HG02610 (cell line): ENCODE measurements around the gene USP12.
A peak's percentile ranks its signal among the peaks of the same experiment; 100 is the strongest.

Experiments
- ATAC-seq: cut with Tn5 transposase; IDR thresholded peaks from one replicate; pipeline ENCODE4 v1.9.1; 2021; ENCODE audit warnings: mild to moderate bottlenecking, moderate library complexity; ENCODE audit not compliant: unreplicated experiment

USP12 gene

DNA sequence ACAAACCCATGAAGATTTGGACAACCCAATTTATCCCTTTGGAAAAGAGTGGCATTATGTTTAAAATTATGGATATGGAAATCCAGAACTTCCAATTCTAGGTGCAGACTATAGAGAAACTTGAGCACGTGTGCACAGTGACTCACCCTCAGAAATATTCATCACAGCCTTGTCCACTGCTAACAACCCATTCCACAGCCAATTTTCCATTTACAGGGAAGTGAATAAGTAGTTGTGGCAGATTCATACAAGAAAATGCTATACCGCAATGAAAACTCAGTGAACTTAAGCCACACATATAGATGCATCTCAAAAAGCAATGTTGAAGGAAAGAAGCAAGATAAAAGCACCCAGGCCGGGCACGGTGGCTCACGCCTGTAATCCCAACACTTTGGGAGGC lies 133.3 kb downstream of the USP12 start:
- ATAC-seq, result no peak

DNA sequence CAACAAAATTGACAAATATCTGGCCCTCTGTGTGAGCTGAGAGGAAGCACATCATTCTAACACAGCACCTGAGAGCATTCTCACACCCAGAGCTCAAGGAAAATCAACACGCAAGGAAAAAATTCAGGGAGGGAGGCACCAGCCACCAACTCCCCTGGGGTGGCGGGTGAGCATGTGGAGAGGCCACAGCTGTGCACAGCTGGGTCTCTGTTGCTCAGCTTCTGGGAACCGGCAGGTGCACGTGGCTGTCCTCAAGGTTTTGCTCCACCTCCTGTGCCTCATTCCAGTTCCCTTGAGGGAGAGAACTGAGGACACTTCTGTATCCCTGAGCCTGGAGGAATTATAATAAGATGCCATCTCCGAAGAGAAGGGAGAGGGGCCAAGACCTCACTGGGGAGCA lies 134.0 kb downstream of the USP12 start:
- ATAC-seq, result no peak

DNA sequence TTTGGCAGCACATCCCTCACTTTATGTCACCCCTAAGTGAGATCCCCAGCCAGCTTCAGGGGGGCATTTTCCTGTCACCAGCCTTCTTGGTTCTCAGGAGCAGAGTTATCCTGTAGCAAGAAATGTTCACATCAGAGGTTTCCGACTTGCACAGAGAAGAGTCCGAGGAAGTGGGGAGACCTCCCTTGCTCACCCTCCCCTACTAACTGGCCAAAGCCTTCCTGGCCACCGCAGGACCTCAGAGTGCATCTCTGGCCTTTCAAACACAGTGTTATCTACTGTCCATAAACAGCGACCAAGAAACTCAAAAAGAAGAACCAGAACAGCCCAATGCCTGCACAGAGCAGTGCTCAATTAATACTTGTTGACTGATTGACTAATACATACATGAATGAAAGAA lies 134.4 kb downstream of the USP12 start:
- no peak for ATAC-seq

DNA sequence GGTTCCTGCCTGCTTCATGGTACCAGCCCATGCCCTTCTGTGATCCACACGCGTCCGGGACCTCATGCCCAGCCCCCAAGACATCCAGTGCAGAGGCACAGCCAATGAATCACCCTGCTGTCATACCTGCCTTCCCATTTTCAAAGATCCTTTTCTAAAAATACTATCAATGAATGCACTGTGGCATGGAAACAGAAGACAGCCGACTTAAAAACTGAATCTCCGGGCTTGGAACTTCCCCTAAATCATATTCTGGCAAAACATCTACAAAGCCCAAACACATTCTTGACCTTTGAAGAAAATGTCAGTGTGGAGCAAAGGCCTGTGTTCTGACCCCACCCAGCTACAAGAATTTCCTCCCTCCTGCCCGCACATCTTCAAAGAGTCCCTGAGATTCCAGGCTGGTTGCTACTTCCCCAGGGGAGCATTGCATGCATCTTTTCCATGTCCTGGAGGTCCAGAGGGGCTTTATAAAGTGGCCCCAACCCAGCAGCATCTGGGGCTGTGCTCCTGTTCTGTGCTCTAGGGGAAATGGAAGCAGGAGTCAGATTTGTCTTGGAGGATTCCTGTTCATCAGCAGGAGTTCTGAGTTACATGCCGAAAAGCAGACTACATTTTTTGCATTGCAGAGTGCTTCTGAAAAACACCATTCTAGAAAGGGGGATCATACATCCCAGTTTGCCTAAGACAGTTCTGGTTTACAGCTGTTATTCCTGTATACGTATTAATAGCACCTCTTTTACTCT lies 135.2 kb downstream of the USP12 start:
- ATAC-seq, result no peak

DNA sequence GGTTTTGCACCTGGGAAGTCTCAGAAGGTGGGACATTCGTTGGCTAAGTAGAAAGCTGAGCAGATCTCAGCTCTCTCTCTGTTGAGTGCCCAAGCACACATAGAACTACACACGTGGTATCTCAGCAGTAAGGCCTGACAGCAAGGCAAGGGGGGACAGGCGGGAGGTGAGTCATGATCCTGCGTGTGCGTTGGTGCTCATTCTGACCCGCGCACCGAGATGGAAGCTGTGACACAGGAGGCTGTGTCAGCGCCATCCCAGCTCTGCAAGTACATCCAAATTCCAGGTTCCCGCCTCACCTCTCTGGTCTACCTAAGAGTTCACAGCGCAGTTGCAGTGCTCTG lies 135.7 kb downstream of the USP12 start:
- ATAC-seq, result no peak

DNA sequence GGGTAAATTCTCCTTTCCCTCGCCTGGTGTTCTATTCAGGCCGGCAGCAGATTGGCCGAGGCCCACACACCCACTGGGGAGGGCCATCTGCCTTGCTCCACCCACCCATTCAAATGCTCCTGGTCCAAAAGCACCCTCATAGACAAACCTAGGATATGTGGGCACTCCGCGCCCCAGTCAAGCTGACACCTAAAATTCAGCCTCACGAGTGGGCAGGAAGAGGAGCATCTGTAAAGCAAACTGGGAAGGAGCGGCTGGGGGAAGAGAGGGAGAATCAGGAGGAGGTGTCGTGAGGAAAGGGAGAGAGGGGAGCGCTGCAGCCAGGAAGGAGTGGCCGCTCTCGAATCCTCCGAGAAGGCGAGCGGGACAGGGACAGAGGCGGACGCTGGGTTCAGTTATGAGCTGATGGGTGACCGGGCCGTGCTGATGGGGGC lies 136.9 kb downstream of the USP12 start:
- no peak for ATAC-seq

DNA sequence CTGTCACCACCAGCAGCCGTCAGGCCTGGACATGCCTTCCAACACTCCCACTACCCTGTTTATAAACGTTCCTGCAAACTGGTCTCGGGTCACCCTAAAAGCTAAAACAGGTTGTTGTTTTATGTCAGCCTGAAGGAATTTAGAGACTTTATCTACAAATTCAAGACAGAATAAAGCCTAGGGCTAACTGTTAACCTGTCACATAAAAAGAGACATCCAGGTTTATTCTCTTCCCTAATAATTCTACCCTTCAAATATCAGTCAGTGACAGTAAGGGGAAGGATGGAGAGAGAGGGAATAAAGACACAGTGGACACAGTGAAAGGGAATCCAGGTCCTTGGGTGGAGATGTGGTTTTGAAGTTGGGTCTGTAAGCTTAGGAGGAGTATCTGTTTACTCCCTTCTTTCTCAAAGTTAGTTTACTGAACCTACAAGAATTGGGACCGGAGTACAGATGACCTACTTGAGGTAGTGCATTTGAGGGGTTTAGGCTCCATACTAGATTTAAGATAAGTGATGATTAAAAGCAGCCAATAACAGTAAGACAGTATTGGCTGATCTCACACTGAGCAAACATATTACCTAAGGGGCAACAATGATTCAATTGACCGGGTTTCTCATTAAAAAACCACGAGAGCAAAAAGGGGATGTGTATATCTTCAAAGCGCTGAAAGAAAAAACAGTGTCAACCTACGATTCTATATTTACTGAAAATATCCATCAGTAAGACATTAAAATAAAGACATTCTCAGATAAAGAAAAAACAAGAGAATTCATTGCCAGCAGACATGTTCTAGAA lies 142.7 kb downstream of the USP12 start:
- ATAC-seq, result no peak

DNA sequence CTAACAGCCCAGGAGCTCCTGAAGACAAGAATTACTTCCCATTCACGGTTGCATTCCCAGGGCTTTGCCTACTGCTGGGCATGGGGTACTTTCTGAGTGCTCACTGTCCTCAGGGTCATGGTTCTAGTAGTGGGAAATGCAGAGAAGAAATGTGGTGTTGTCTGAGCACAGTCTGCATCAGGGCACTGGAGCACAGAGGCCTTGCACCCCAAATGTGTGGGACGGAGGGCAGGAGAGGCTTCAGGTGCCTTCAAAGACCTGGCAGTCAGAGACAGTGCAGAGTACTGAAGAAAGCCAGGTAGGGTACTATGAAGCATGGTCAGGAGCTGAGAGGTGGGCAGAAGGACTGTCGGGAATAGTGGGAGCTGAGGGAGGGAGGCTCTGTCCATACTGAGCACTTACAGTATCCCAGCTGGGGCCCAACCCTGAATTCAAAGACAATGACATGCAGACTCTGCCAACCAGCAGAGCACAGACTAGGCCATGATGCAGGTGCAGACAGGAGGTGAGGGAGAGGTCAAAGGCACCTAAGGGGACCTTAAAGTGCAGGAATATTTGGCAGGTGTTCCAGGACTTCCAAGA lies 144.4 kb downstream of the USP12 start:
- ATAC-seq, result no peak

DNA sequence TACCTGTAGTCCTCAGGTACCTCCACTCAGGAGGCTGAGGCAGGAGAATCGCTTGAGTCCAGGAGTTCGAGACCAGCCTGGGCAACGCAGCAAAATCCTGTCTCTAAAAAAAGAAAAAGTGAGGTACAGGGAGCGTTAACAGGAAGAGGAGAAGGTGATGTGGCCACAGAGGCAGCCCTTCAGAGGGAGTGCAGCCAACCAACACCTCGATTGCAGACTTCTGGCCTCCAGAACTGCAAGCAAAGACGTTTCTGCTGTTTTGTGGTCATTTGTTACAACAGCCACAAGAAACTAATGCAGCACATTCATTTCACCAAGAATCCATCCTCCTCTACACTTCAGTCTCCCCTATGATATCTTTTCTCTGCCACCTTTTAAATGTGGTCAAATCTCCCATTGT lies 145.2 kb downstream of the USP12 start:
- no peak for ATAC-seq

DNA sequence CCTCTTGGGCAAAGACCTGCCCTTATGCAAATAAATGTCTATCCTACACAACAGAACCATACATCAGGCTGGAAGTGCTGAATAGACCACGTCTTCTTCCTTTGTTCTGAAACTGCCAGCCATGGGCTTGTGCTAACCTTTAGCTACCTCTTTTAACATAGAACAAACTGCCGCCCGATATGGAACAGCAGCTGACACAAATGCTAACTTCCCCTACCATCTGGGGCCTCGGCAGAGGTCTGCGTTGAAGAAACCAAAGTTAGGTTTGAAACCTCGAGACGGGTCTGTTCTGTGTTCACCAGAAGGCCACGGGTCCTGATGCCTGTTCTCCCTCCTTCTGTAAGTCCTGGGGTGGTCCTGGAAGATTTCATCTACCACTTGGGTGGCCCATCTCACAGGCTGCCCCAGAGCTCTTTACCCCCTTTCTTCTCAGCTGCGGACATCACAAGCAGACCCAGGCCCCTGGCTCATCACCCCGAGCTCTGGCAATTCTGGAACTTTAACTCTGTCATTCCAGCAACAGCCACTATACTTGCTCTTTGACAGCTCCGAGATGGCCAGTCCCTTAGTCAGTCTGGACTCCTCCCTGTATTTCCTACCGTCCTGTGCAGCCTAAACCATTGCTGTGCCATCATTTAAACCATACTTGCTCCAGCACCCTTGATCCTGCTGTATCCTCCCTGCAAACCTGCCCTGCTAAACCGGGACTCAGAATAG lies 146.7 kb downstream of the USP12 start:
- ATAC-seq, result no peak

DNA sequence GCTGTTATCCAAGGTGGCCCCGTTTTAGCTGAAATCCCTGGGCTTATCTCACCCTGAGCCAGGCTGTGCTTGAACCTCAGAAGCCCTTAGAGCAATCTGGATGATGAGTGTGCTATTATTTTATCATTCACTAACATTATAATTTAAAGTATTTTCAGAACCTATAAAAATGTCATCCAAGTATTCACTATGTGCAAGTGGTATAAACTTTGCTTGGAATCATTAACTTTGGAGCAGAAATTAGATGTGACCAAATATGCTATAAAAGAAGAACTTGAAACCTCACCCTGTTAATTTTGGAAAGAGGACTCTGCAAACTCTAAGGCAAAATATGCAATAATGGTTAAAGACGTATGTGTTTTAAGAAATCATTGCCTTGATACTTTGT lies 147.5 kb downstream of the USP12 start:
- no peak for ATAC-seq

DNA sequence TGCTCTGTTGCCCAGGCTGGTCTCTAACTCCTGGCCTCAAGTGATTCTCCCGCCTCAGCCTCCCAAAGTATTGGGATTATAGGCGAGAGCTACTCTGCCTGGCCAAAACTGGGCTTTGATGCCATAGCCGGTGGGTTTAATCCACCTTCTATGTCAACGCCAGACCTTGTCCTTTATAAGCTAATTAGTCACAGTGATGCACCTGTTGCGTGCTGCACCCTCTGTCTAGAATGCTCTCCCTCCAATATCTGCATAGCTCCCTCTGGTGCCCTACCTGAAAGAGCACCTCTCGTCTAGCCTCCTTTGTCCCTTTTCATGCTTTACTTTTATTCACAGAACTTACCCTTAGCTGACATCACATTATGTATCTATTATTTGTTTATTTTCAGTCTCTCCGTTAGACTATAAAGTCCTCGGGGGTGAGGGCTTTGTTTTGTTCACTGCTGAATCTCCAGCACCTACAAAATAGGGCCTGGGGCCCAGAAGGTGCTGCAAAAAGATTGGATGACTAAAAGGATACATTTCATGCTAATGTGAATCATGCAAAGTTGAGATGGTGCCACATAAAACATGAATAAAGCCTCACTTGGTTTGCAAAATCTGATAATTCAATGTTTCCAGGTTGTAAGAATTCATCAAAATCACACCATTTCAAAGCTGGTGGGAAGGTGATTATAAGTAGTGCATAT lies 148.1 kb downstream of the USP12 start:
- no peak for ATAC-seq

DNA sequence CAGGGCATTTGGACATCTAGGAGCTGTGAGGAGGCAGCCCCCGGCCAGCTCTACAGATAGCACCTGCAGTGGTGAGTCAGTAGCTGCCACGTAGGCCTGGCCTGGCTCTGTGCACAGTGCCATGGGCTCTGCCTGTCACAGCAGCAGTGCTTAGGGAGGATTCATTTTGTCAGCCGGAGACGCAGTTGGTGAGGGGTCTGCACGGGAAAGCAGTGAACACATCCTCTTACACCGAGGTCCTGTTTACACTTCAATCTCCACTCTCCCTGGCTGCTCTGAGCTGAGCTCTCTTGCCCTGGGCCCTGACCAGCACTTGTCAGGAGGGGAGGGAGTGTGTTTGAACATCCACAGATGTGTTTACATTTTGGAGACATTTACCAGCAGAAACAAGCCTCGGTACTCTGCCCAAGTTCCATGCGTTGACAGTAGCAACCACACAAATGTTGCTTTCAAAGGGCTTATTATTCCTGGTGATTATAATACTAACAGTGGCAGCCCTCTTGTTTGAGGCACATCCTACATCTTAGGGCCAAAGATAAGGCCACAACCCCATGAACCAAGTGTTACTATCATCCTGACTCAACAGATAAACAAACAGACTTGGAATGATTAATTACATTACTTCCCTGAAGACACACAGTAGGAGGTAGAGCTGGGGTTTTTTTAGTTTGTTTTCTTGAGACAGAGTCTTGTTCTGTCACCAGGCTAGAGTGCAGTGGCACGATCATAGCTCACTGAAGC lies 148.9 kb downstream of the USP12 start:
- ATAC-seq, result peak; percentile 86

DNA sequence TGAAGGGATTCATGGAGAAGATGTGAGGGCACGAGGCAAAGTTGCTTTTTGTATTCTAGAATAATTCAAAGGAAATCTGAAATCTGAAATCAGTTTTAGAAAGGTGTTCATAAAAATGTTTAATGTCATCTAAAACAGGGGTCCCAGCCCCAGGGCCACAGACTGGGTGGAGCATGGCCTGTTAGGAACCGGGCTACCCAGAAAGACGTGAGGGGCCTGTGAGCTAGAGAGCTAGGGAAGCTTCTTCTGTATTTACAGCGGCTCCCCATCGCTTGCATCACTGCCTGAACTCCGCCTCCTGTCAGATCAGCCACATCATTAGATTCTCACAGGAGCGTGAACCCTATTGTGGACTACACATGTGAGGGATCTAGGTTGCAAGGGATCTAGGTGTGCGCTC lies 151.2 kb downstream of the USP12 start:
- no peak for ATAC-seq

DNA sequence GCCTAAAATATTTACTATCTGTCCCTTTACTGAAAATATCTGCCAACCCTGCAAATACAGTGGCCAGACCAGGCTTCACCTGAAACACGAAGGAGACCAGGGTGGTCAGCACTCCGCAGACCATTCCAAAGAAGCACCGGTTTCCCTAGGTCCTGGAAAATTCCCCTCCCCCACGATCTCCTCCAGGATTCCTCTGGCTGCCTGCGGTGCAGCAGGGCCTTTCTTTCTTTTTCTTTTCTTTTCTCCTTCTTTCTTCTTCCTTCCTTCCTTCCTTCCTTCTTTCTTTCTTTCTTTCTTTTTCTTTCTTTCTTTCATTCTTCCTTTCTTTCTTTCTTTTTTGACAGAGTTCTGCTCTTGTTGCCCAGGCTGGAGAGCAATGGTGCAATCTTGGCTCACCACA lies 152.7 kb downstream of the USP12 start:
- no peak for ATAC-seq

DNA sequence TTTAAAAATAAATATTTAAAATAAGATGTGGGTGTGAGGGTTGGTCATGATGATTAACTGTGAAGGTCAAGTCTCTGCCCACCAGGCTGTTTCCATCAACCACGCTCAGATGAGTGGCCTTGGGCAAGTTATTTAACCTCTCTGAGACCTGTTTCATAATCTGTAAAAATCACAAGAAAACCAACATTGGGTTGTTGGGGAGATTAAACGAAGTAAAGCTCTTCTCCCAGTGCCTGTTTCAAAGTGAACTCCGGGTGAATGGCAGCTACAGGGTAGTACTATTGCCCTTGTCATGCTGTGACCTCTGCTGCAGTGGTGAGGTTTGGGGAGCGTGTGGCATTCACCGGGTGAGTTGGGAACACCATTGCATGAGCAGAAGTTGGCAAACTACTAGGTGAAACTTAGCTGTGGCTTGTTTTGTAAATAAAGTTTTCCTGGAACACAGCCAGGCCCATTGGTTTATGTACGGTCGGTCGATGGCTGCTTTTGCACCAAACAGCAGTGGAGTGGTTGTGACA lies 153.2 kb downstream of the USP12 start:
- ATAC-seq, result no peak

DNA sequence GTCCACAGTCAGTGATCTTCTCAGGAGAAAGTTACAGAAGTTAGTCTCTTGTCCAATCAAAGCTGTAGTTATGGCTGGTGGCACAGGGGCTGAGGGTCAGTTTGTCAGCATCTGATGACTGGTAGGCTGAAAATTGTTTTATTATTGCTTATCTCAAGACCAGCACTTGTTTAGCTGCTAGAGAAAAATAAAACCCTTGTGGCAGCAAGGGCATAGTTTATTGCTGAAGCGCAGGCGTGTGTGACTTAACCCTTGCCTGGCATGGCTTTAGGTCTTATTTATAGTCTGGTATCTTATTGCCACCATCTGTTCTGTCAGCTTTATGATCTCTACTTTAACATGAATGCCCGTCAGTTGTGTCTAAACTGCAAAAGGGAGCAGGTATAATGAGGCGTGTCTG lies 154.7 kb downstream of the USP12 start:
- no peak for ATAC-seq
